GM12864 (cell line): ENCODE measurements around the gene DISC1.

Source experiments
- DNase-seq: peaks from one replicate; pipeline ENCODE4 v3.0.0-alpha.2; 2011; ENCODE audit warnings: low read depth
- H3K4me3 ChIP-seq: 2 replicates; pipeline ENCODE4 v1.5.1; 2011; ENCODE audit warnings: mild to moderate bottlenecking, low read depth, low read length, control low read depth
- CTCF ChIP-seq: IDR thresholded peaks from 2 replicates; pipeline ENCODE4 v1.5.1; 2011; ENCODE audit warnings: low read depth, mild to moderate bottlenecking, moderate library complexity, low read length, control low read depth, inconsistent platforms; ENCODE audit errors: missing control alignments

DISC1 gene

DNA sequence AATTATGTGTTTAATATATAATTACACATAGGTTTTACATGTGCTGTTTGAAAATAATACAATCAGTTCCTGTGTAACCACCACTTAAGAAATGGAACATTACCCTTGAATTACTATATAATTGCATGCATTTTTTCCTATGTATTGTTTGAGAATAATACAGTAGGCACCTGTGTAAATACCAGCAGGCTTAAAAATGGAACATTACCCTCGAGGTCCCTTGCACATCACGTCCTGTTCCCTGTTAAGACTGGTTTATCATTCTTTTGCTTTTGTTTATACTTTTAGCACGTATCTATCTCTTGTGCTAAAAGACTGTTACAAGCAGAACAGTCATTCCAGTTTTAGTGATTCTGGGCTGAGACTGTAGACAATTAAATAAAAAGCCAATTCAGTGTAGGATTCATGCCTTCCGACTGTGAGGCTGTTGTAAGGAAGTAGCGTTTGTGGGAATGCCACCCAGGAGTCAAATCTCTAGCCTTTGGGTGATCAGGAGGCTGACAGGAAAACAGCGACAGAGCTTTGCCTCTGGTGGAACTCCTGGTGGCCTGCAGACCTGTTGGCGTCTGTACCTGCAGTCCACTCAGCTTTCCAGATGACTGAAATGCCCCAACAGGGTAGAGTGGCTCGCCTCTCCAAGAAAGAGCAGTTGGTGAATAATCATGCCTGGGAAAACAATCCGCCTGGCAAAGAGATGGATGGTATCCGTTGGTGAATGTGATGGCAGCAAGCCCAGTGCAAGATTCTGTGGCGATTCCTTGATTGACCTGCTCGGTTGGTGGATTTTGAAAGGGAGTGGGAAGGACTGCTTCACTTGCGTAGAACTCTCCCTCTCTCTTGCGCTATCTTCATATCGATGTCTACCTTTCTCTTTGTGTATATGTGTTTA is 58.0 kb downstream of the DISC1 start:
- H3K4me3 ChIP-seq = no peak overlapping the region
- no peak for TF ChIP-seq CTCF
- no peak for DNase-seq

DNA sequence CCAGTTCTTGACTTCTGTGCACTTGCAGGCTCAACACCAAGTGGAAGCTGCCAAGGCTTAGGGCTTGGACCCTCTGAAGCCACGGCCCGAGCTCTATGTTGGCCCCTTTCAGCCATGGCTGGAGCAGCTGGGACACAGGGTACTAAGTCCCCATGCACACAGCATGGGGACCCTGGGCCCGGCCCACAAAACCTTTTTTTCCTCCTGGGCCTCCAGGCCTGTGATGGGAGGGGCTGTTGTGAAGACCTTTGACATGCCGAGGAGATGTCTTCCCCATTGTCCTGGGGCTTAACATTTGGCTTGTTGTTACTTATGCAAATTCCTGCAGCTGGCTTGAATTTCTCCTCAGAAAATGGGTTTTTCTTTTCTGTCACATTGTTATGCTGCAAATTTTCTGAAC is 59.8 kb downstream of the DISC1 start:
- DNase-seq = no peak
- H3K4me3 ChIP-seq = no peak overlapping the region
- no peak for TF ChIP-seq CTCF

- no peak for DNase-seq
- no peak overlapping the region for H3K4me3 ChIP-seq
- no peak for TF ChIP-seq CTCF
Observed at GRCh38 chr1:231688989-231689388, 62.4 kb downstream of the DISC1 start.

DNA sequence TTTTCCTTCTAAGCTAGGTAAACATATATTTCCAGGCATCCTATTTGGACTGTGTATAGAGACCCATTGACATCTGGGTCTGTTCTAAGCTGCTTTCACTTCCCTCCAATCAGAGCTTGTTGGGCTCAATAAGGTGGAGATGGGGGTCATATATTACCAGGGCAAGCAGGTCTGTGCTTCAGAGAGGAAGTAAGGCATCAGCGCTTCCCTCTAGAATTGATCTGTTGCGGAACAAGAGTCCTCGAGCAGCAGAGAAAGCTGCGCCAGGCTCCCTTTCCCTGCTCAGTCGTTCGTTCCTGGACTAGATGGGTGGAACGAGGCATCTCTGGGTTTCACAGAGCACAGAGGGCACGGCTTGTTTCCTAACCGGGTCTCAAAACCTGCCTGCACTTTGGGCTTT is 63.5 kb downstream of the DISC1 start:
- no peak for TF ChIP-seq CTCF
- no peak overlapping the region for H3K4me3 ChIP-seq
- no peak for DNase-seq

GRCh38 chr1:231691618-231692259 is 65.1 kb downstream of the DISC1 start:
- H3K4me3 ChIP-seq = no peak overlapping the region
- TF ChIP-seq CTCF = peak; percentile 25
- no peak for DNase-seq

- DNase-seq = no peak
- TF ChIP-seq CTCF = no peak
- no peak overlapping the region for H3K4me3 ChIP-seq
Observed at GRCh38 chr1:231693361-231694074, 66.9 kb downstream of the DISC1 start.
